Loucy (cell line): ENCODE data around the gene PDGFA.

Experiments used
- CTCF ChIP-seq: fragments of 200-600 bp; sonication (generic); conservative IDR thresholded peaks from 2 replicates; pipeline ENCODE4 v1.5.1; 2014; ENCODE audit warnings: mild to moderate bottlenecking, antibody characterized with exemption, low read length
- EZH2phosphoT487 ChIP-seq: fragments of 200-600 bp; IDR thresholded peaks from 2 replicates; pipeline ENCODE4 v1.6.1; 2018; ENCODE audit warnings: antibody characterized with exemption, mild to moderate bottlenecking, moderate library complexity, borderline replicate concordance

GRCh38 chr7:454356-455109, 65.1 kb downstream of the PDGFA start:
- TF ChIP-seq CTCF = no peak
- TF ChIP-seq EZH2phosphoT487 = no peak
